ENCODE results near the gene ANKRD33B. TPM values are rescaled to one million over a fixed set of nuclear protein-coding genes. Genes with fewer than 3 reads are reported as not detected.
"Not testable (repeated sequence)": the region's sequence is repeated elsewhere in the genome, so short reads cannot be mapped to it uniquely, and the experiment has no call there.

Gene ANKRD33B
- polyA plus RNA-seq, 1 donor (not counting 4 experiments of a cell fraction or from before 2014, with no cell fraction given), result 1.9 TPM

DNA sequence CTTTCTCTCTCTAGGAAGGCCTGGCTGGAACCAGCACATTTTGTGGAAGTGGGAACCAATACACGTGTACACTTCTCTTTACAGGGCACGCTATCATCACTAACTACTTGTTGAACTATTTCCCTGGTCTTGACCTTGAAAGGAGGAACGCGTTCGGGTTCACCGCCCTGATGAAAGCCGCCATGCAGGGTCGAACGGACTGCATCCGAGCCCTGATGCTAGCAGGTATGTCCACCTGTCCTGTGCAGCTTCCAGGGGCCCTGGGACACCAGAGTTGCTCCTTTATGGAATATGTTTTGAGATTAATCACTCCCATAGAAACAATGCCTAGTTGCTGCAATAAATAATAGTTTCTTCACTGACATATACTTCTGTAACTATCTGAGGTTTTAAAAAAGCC is 74.1 kb downstream of the ANKRD33B start:
- H4K20me1 ChIP-seq (ENCODE audit: control insufficient read depth, extremely low read depth, insufficient read depth, low read length), result no peaks in the 10 kb centered on the region
- peaks cover 9% of the 10 kb centered on the region for H3K4me1 ChIP-seq (ENCODE audit: control insufficient read depth, extremely low read depth, insufficient read depth, low read length)
- no peak overlapping the region for H3K4me2 ChIP-seq (ENCODE audit: control insufficient read depth, extremely low read depth, insufficient read depth, low read depth, low read length)
- no peak overlapping the region for H2AFZ ChIP-seq (ENCODE audit: control insufficient read depth, low read length)
- no peak for TF ChIP-seq EZH2 (IDR thresholded peaks at IDR 0.05; ENCODE audit: low read length)
- TF ChIP-seq, protein P1, sequence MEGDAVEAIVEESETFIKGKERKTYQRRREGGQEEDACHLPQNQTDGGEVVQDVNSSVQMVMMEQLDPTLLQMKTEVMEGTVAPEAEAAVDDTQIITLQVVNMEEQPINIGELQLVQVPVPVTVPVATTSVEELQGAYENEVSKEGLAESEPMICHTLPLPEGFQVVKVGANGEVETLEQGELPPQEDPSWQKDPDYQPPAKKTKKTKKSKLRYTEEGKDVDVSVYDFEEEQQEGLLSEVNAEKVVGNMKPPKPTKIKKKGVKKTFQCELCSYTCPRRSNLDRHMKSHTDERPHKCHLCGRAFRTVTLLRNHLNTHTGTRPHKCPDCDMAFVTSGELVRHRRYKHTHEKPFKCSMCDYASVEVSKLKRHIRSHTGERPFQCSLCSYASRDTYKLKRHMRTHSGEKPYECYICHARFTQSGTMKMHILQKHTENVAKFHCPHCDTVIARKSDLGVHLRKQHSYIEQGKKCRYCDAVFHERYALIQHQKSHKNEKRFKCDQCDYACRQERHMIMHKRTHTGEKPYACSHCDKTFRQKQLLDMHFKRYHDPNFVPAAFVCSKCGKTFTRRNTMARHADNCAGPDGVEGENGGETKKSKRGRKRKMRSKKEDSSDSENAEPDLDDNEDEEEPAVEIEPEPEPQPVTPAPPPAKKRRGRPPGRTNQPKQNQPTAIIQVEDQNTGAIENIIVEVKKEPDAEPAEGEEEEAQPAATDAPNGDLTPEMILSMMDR (optimal IDR thresholded peaks at IDR 0.05 in 1 of 3, IDR thresholded peaks at IDR 0.05 in 1 of 3, conservative IDR thresholded peaks at IDR 0.05 in 1 of 3; ENCODE audit: extremely low read depth in 1 of 3, insufficient read depth in 2 of 3, low read length in 3 of 3), result no peak
- H3K27me3 ChIP-seq (ENCODE audit: control insufficient read depth, extremely low read depth, insufficient read depth, low read length), result no peaks in the 10 kb centered on the region
- FAIRE-seq (no peak), DNase-seq (ENCODE audit: low read depth, low spot score) (no peak)
- no peaks in the 10 kb centered on the region for H3K9me3 ChIP-seq (ENCODE audit: control insufficient read depth, low read depth, low read length)
- no peaks in the 10 kb centered on the region for H3K9me1 ChIP-seq (ENCODE audit: control insufficient read depth, extremely low read depth, insufficient read depth, low read length)
- dilution Hi-C loops (cut with MboI; ENCODE audit: extremely low pct_ligation_motif_present, low sequenced_read_pairs), result no loop called here
- no peak overlapping the region for H3K27ac ChIP-seq (ENCODE audit: control insufficient read depth, insufficient read depth, low read length)
- H3K4me3 ChIP-seq (ENCODE audit: control insufficient read depth in 2 of 3, extremely low read depth in 1 of 3, insufficient read depth in 2 of 3, low read depth in 1 of 3, low read length in 3 of 3), result no peak overlapping the region
- peaks cover 3% of the 10 kb centered on the region for H3K79me2 ChIP-seq (ENCODE audit: control insufficient read depth, insufficient read depth, low read length)
- no peak overlapping the region for H3K9ac ChIP-seq (ENCODE audit: control insufficient read depth, extremely low read depth, insufficient read depth, low read length)
- H3K36me3 ChIP-seq (ENCODE audit: control insufficient read depth in 2 of 2, extremely low read depth in 1 of 2, insufficient read depth in 2 of 2, low read length in 2 of 2), result no peaks in the 10 kb centered on the region

GRCh38 chr5:10638723-10639122 is 74.9 kb downstream of the ANKRD33B start:
- H3K9me3 ChIP-seq (ENCODE audit: control insufficient read depth, low read depth, low read length); H3K4me1 ChIP-seq (ENCODE audit: control insufficient read depth, extremely low read depth, insufficient read depth, low read length); H3K27me3 ChIP-seq (ENCODE audit: control insufficient read depth, extremely low read depth, insufficient read depth, low read length); H3K36me3 ChIP-seq (ENCODE audit: control insufficient read depth in 2 of 2, extremely low read depth in 1 of 2, insufficient read depth in 2 of 2, low read length in 2 of 2); dilution Hi-C loops (cut with MboI; ENCODE audit: extremely low pct_ligation_motif_present, low sequenced_read_pairs); H4K20me1 ChIP-seq (ENCODE audit: control insufficient read depth, extremely low read depth, insufficient read depth, low read length); H3K9ac ChIP-seq (ENCODE audit: control insufficient read depth, extremely low read depth, insufficient read depth, low read length); H3K27ac ChIP-seq (ENCODE audit: control insufficient read depth, insufficient read depth, low read length); FAIRE-seq; H3K79me2 ChIP-seq (ENCODE audit: control insufficient read depth, insufficient read depth, low read length); H3K4me2 ChIP-seq (ENCODE audit: control insufficient read depth, extremely low read depth, insufficient read depth, low read depth, low read length); DNase-seq (ENCODE audit: low read depth, low spot score); H3K9me1 ChIP-seq (ENCODE audit: control insufficient read depth, extremely low read depth, insufficient read depth, low read length); H3K4me3 ChIP-seq (ENCODE audit: control insufficient read depth in 2 of 3, extremely low read depth in 1 of 3, insufficient read depth in 2 of 3, low read depth in 1 of 3, low read length in 3 of 3); H2AFZ ChIP-seq (ENCODE audit: control insufficient read depth, low read length): not testable (repeated sequence)

- FAIRE-seq (no peak), DNase-seq (ENCODE audit: low read depth, low spot score) (no peak)
- no peaks in the 10 kb centered on the region for H4K20me1 ChIP-seq (ENCODE audit: control insufficient read depth, extremely low read depth, insufficient read depth, low read length)
- H3K27me3 ChIP-seq (ENCODE audit: control insufficient read depth, extremely low read depth, insufficient read depth, low read length), result no peaks in the 10 kb centered on the region
- peaks cover 3% of the 10 kb centered on the region for H3K79me2 ChIP-seq (ENCODE audit: control insufficient read depth, insufficient read depth, low read length)
- no peak overlapping the region for H3K9ac ChIP-seq (ENCODE audit: control insufficient read depth, extremely low read depth, insufficient read depth, low read length)
- no peaks in the 10 kb centered on the region for H3K9me1 ChIP-seq (ENCODE audit: control insufficient read depth, extremely low read depth, insufficient read depth, low read length)
- TF ChIP-seq EZH2 (IDR thresholded peaks at IDR 0.05; ENCODE audit: low read length), result no peak
- TF ChIP-seq, protein P1 (optimal IDR thresholded peaks at IDR 0.05 in 1 of 3, IDR thresholded peaks at IDR 0.05 in 1 of 3, conservative IDR thresholded peaks at IDR 0.05 in 1 of 3; ENCODE audit: extremely low read depth in 1 of 3, insufficient read depth in 2 of 3, low read length in 3 of 3), result no peak
- H3K4me1 ChIP-seq (ENCODE audit: control insufficient read depth, extremely low read depth, insufficient read depth, low read length), result peaks cover 9% of the 10 kb centered on the region
- H3K9me3 ChIP-seq (ENCODE audit: control insufficient read depth, low read depth, low read length), result no peaks in the 10 kb centered on the region
- H2AFZ ChIP-seq (ENCODE audit: control insufficient read depth, low read length), result no peak overlapping the region
- H3K4me2 ChIP-seq (ENCODE audit: control insufficient read depth, extremely low read depth, insufficient read depth, low read depth, low read length), result no peak overlapping the region
- dilution Hi-C loops (cut with MboI; ENCODE audit: extremely low pct_ligation_motif_present, low sequenced_read_pairs), result no loop called here
- H3K27ac ChIP-seq (ENCODE audit: control insufficient read depth, insufficient read depth, low read length), result no peak overlapping the region
- H3K4me3 ChIP-seq (ENCODE audit: control insufficient read depth in 2 of 3, extremely low read depth in 1 of 3, insufficient read depth in 2 of 3, low read depth in 1 of 3, low read length in 3 of 3), result no peak overlapping the region
- no peaks in the 10 kb centered on the region for H3K36me3 ChIP-seq (ENCODE audit: control insufficient read depth in 2 of 2, extremely low read depth in 1 of 2, insufficient read depth in 2 of 2, low read length in 2 of 2)
These were observed 76.0 kb downstream of the ANKRD33B start for GRCh38 chr5:10639846-10640368.

Measured in keratinocyte (primary cell).